Upper lobe of left lung (tissue), 4 donors: ENCODE measurements around the gene PHF2.

Experiments used
- CTCF ChIP-seq, 6 experiments: fragments of 450-650 bp in 4 of 6; fragments of 200-600 bp in 2 of 6; sonication (generic) in 2 of 6; IDR thresholded peaks; one replicate each; pipeline ENCODE4 v1.5.1; 2016 to 2019; ENCODE audit warnings: antibody characterized with exemption in 6 of 6
- EP300 ChIP-seq, 4 donors: sonication (generic); formaldehyde crosslinking; IDR thresholded peaks; one replicate each; pipeline ENCODE4 v1.5.1; 2017; ENCODE audit warnings: antibody characterized with exemption in 4 of 4, control low read depth in 2 of 4
- POLR2A ChIP-seq, 4 donors: fragments of 450-650 bp; IDR thresholded peaks; one replicate each; pipeline ENCODE4 v1.5.1; 2016 to 2017; ENCODE audit warnings: antibody characterized with exemption in 4 of 4, mild to moderate bottlenecking in 2 of 4
- POLR2AphosphoS5 ChIP-seq, 2 donors: sonication (generic); formaldehyde crosslinking; IDR thresholded peaks; one replicate each; pipeline ENCODE4 v1.5.1; 2017; ENCODE audit warnings: antibody characterized with exemption in 2 of 2

- TF ChIP-seq EP300 (IDR thresholded peaks at IDR 0.05) = no peak
- no peak for TF ChIP-seq POLR2AphosphoS5 (IDR thresholded peaks at IDR 0.05)
- no peak for TF ChIP-seq POLR2A (IDR thresholded peaks at IDR 0.05)
- no peak for TF ChIP-seq CTCF (IDR thresholded peaks at IDR 0.05)
These were observed 14.3 kb downstream of the PHF2 start for GRCh38 chr9:93590609-93591234.
